Measurements from ENCODE around the gene THAP4. TPM values are rescaled to one million over a fixed set of nuclear protein-coding genes. Genes with fewer than 3 reads are reported as not detected.
A peak's percentile ranks its signal among the peaks of the same experiment; 100 is the strongest.

THAP4 gene
- total RNA-seq, 1 experiment from 2014 or later: 71.2 TPM

GRCh38 chr2:241562269-241562891 lies 74.6 kb downstream of the THAP4 start:
- H3K9me2 ChIP-seq (ENCODE audit: insufficient read depth): no peaks in the 10 kb centered on the region
- peaks cover 40% of the 10 kb centered on the region for H3K79me2 ChIP-seq (ENCODE audit: insufficient read depth, low read length)
- H4K20me1 ChIP-seq (ENCODE audit: insufficient read depth): no peaks in the 10 kb centered on the region
- ChIA-PET POLR2A (no interaction called here), RAD21 (ENCODE audit: low non-redundant PET in 1 of 2, low total read pairs in 2 of 2, uncharacterized antibody in 2 of 2, unreplicated experiment in 2 of 2) (no interaction called here), CTCF (no interaction called here)
- no peaks in the 10 kb centered on the region for H3K27me3 ChIP-seq (ENCODE audit: insufficient read depth, low read length)
- H3K9me3 ChIP-seq (ENCODE audit: control insufficient read depth in 1 of 2, insufficient read depth in 1 of 2, low read depth in 1 of 2, low read length in 2 of 2): no peaks in the 10 kb centered on the region
- no peak for TF ChIP-seq POLR2AphosphoS5 (IDR thresholded peaks at IDR 0.05; ENCODE audit: low read depth, low read length)
- TF ChIP-seq SRF (IDR thresholded peaks at IDR 0.05; ENCODE audit: low read depth): no peak
- TF ChIP-seq YY1 (IDR thresholded peaks at IDR 0.05; ENCODE audit: extremely low read depth, insufficient replicate concordance, low read depth, low read length): no peak
- TF ChIP-seq, protein P1, sequence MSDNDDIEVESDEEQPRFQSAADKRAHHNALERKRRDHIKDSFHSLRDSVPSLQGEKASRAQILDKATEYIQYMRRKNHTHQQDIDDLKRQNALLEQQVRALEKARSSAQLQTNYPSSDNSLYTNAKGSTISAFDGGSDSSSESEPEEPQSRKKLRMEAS (IDR thresholded peaks at IDR 0.05): no peak
- no peak for TF ChIP-seq EGR1 (IDR thresholded peaks at IDR 0.05; ENCODE audit: low read depth)
- no peak for TF ChIP-seq EZH2 (IDR thresholded peaks at IDR 0.05)
- TF ChIP-seq, protein P2, sequence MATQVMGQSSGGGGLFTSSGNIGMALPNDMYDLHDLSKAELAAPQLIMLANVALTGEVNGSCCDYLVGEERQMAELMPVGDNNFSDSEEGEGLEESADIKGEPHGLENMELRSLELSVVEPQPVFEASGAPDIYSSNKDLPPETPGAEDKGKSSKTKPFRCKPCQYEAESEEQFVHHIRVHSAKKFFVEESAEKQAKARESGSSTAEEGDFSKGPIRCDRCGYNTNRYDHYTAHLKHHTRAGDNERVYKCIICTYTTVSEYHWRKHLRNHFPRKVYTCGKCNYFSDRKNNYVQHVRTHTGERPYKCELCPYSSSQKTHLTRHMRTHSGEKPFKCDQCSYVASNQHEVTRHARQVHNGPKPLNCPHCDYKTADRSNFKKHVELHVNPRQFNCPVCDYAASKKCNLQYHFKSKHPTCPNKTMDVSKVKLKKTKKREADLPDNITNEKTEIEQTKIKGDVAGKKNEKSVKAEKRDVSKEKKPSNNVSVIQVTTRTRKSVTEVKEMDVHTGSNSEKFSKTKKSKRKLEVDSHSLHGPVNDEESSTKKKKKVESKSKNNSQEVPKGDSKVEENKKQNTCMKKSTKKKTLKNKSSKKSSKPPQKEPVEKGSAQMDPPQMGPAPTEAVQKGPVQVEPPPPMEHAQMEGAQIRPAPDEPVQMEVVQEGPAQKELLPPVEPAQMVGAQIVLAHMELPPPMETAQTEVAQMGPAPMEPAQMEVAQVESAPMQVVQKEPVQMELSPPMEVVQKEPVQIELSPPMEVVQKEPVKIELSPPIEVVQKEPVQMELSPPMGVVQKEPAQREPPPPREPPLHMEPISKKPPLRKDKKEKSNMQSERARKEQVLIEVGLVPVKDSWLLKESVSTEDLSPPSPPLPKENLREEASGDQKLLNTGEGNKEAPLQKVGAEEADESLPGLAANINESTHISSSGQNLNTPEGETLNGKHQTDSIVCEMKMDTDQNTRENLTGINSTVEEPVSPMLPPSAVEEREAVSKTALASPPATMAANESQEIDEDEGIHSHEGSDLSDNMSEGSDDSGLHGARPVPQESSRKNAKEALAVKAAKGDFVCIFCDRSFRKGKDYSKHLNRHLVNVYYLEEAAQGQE (IDR thresholded peaks at IDR 0.05; ENCODE audit: low read depth): no peak
- no peak for TF ChIP-seq FOSL1 (IDR thresholded peaks at IDR 0.05; ENCODE audit: low read depth)
- peak overlapping the region; percentile 73 for H3K4me2 ChIP-seq (ENCODE audit: low read length)
- peak overlapping the region; percentile 95 for H3K27ac ChIP-seq (ENCODE audit: low read depth, low read length)
- H3K4me1 ChIP-seq (ENCODE audit: control insufficient read depth in 1 of 2, insufficient read depth in 2 of 2, low read length in 2 of 2): peaks cover 23 to 47% of the 10 kb centered on the region in 2 experiments; a peak in 3 of 4 replicates
- intact Hi-C loops (cut with micrococcal nuclease): no loop called here
- no peak overlapping the region for H2AFZ ChIP-seq (ENCODE audit: low read depth, low read length, poor library complexity, severe bottlenecking)
- ATAC-seq (no peak), DNase-seq (ENCODE audit: low read depth, low spot score) (no peak)
- H3K9ac ChIP-seq (ENCODE audit: low read length): 0 out of 2 replicates have a peak overlapping the region, but pooled peaks have one; percentile 11
- BruUV-seq (replicated peaks): no TSS peak
- H3K4me3 ChIP-seq (replicated peaks in 1 of 2; ENCODE audit: low read depth in 1 of 2, low read length in 2 of 2): no peak overlapping the region
- peaks cover 4 to 13% of the 10 kb centered on the region in 2 experiments; a peak in 3 of 4 replicates for H3K36me3 ChIP-seq (ENCODE audit: control insufficient read depth in 1 of 2, insufficient read depth in 2 of 2, low read length in 2 of 2)

Data from HCT116 (cell line).